Muscle layer of duodenum (tissue), 2 donors: ENCODE results near the gene COL24A1.
"Not testable (repeated sequence)": the region's sequence is repeated elsewhere in the genome, so short reads cannot be mapped to it uniquely, and the experiment has no call there.

Experiments used
- H3K27ac ChIP-seq: one replicate; pipeline ENCODE4 v1.7.0; 2013; ENCODE audit warnings: mild to moderate bottlenecking, low read length
- H3K27me3 ChIP-seq: one replicate; pipeline ENCODE4 v1.7.0; 2013; ENCODE audit warnings: low read depth, mild to moderate bottlenecking, control low read depth, low read length
- H3K36me3 ChIP-seq, 2 donors: one replicate each; pipeline ENCODE4 v1.7.0; 2013; ENCODE audit warnings: low read length in 2 of 2, control low read depth in 1 of 2, mild to moderate bottlenecking in 1 of 2; ENCODE audit not compliant: insufficient read depth in 2 of 2, control insufficient read depth in 1 of 2
- H3K4me1 ChIP-seq, 2 donors: one replicate each; pipeline ENCODE4 v1.7.0; 2013; ENCODE audit warnings: low read length in 2 of 2, mild to moderate bottlenecking in 2 of 2, control low read depth in 1 of 2, moderate library complexity in 1 of 2; ENCODE audit not compliant: insufficient read depth in 2 of 2, control insufficient read depth in 1 of 2
- H3K4me3 ChIP-seq, 2 donors: one replicate each; pipeline ENCODE4 v1.7.0; 2013; ENCODE audit warnings: low read length in 2 of 2, low read depth in 1 of 2, mild to moderate bottlenecking in 1 of 2
- H3K9me3 ChIP-seq, 2 donors: one replicate each; pipeline ENCODE4 v1.7.0; 2013; ENCODE audit warnings: low read length in 2 of 2, control low read depth in 1 of 2, mild to moderate bottlenecking in 1 of 2; ENCODE audit not compliant: control insufficient read depth in 1 of 2
- donor health status: healthy.

The COL24A1 gene

DNA sequence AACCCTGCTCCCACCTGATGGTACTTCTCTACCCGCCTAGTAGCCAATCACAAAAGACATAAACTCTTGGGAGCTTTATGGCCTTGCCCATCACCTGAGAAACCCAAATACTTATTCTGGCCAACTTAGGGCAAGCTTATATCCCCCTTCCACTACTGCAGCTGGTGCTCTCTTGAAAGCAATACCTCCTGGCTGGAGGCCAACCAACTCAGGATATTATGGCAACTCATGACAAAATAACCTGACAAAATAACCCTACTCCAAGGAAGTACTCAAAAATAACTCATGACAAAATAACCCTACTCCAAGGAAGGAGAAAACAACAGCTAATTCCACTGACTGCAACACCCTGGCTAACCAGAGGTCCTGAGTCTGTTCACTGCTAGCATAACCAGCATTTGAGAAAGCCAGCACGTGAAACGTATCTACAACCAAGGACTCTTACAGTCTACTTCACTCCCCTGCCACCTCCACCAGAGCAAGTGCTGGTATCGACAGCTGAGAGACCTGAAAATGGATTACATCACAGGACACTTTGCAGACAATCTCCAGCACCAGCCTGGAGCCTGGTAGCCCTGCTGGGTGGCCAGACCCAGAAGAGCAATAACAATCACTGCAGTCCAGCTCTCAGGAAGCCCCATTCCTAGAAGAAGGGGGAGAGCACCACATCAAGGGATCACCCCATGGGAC is 179.9 kb downstream of the COL24A1 start:
- no peaks in the 10 kb centered on the region for H3K36me3 ChIP-seq
- H3K27me3 ChIP-seq = no peaks in the 10 kb centered on the region
- H3K4me3 ChIP-seq = no peak overlapping the region
- H3K27ac ChIP-seq = no peak overlapping the region
- H3K4me1 ChIP-seq = no peaks in the 10 kb centered on the region
- H3K9me3 ChIP-seq = no peaks in the 10 kb centered on the region

GRCh38 chr1:85975912-85976371 is 180.6 kb downstream of the COL24A1 start:
- Histone ChIP-seq H3K36me3 (no peaks in the 10 kb centered on the region), H3K27me3 (no peaks in the 10 kb centered on the region), H3K27ac (no peak overlapping the region), H3K9me3 (no peaks in the 10 kb centered on the region), H3K4me1 (no peaks in the 10 kb centered on the region), H3K4me3 (no peak overlapping the region)

- Histone ChIP-seq H3K27me3 (no peaks in the 10 kb centered on the region), H3K4me3 (no peak overlapping the region), H3K4me1 (no peaks in the 10 kb centered on the region), H3K36me3 (no peaks in the 10 kb centered on the region), H3K9me3 (no peaks in the 10 kb centered on the region), H3K27ac (no peak overlapping the region)
Observed at GRCh38 chr1:85962457-85962856, 194.1 kb downstream of the COL24A1 start.

DNA sequence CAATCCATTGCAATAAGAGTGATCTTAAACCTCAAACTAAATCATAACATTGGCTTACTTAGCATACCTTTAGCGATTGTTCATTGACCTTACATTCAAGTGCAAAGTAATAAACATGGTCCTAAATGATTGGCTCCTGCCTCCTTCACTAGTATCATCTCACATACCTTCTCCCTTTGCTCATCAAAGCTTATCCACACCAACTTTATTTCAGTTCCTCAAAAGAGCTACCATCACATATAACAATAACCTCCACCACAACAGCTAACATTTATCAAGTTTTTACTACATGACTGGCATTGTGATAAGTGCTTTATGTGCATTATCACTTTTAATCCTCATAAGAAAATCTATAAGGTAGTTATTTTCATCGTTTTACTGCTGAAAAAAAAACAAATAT is 198.8 kb downstream of the COL24A1 start:
- Histone ChIP-seq H3K9me3 (no peaks in the 10 kb centered on the region), H3K27me3 (no peaks in the 10 kb centered on the region)

GRCh38 chr1:85955218-85955617 is 201.4 kb downstream of the COL24A1 start:
- H3K4me3 ChIP-seq, H3K36me3 ChIP-seq, H3K27ac ChIP-seq, H3K27me3 ChIP-seq, H3K9me3 ChIP-seq, H3K4me1 ChIP-seq: not testable (repeated sequence)

More for the DNA sequence above, 198.8 kb downstream of the COL24A1 start:
- Histone ChIP-seq H3K4me1 (no peaks in the 10 kb centered on the region), H3K36me3 (no peaks in the 10 kb centered on the region), H3K27ac (no peak overlapping the region), H3K4me3 (no peak overlapping the region)

DNA sequence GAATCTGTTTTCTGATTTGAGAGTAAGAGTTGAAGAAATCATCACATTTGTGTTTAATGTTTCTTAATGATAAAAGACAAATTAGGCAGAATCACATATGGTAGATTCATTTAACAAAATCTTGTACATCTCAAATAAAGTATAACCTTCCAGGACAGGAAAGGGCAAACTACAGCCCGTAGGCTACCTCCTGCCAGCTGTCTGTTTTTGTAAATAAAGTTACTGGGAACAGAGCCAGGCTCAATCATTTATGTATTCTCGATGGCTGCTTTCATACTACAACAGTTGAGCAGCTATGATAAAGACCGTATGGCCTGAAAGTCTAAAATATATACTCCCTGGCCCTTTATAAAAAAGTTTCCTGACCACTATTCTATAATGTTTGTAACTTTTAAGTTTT is 204.1 kb downstream of the COL24A1 start:
- Histone ChIP-seq H3K36me3 (no peaks in the 10 kb centered on the region), H3K27me3 (no peaks in the 10 kb centered on the region), H3K4me1 (no peaks in the 10 kb centered on the region), H3K27ac (no peak overlapping the region), H3K4me3 (no peak overlapping the region), H3K9me3 (no peaks in the 10 kb centered on the region)

DNA sequence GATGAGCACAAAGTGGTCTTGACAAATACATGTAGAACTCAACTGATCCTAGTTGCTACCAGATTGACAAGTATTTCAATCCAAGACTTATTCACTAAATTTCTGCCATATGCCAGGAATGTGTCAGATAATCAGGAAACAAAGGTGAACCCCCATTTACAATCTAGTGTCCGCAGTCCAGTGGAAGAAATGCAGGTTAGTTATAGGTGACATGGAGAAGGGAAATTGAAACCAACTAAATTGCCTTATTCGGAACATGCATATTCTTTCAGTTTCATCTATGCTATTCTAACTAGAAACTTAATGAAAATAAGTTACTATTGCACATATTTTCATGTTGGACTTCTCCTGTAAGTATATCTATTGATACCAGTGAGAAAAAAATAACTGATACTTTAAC is 209.4 kb downstream of the COL24A1 start:
- H3K27ac ChIP-seq = no peak overlapping the region
- H3K4me1 ChIP-seq = no peaks in the 10 kb centered on the region
- no peaks in the 10 kb centered on the region for H3K27me3 ChIP-seq
- H3K36me3 ChIP-seq = no peaks in the 10 kb centered on the region
- H3K9me3 ChIP-seq = no peaks in the 10 kb centered on the region
- no peak overlapping the region for H3K4me3 ChIP-seq

- no peaks in the 10 kb centered on the region for H3K36me3 ChIP-seq
- no peak overlapping the region for H3K4me3 ChIP-seq
- H3K27me3 ChIP-seq = no peaks in the 10 kb centered on the region
- no peaks in the 10 kb centered on the region for H3K4me1 ChIP-seq
- no peak overlapping the region for H3K27ac ChIP-seq
- no peaks in the 10 kb centered on the region for H3K9me3 ChIP-seq
Observed at GRCh38 chr1:85943945-85944344, 212.6 kb downstream of the COL24A1 start.

DNA sequence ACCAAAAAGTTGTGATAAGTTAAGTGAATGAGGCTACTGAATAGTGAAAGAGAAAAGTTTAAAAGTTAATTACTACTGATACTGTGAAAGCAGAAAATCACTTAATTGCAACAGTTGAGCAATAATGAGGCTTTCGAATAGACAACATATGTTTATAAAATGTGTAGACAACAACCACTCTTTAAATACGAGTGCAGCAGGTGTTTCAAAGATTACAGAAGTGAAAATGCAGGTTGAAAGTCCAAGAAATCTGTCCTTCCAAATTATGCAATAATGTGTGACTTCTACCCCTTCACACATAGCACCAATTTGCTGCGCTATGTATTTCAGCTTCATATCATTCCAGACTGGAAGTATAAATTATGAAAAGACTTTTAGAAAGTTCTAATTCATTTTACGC is 213.0 kb downstream of the COL24A1 start:
- Histone ChIP-seq H3K4me3 (no peak overlapping the region), H3K9me3 (no peaks in the 10 kb centered on the region), H3K4me1 (no peaks in the 10 kb centered on the region), H3K36me3 (no peaks in the 10 kb centered on the region), H3K27me3 (no peaks in the 10 kb centered on the region), H3K27ac (no peak overlapping the region)

GRCh38 chr1:85940656-85941306 is 215.8 kb downstream of the COL24A1 start:
- no peaks in the 10 kb centered on the region for H3K36me3 ChIP-seq
- no peak overlapping the region for H3K4me3 ChIP-seq
- H3K4me1 ChIP-seq = no peaks in the 10 kb centered on the region
- H3K27me3 ChIP-seq = no peaks in the 10 kb centered on the region
- H3K27ac ChIP-seq = no peak overlapping the region
- H3K9me3 ChIP-seq = no peaks in the 10 kb centered on the region

GRCh38 chr1:85938829-85939228 is 217.7 kb downstream of the COL24A1 start:
- no peaks in the 10 kb centered on the region for H3K36me3 ChIP-seq
- no peaks in the 10 kb centered on the region for H3K9me3 ChIP-seq
- no peaks in the 10 kb centered on the region for H3K4me1 ChIP-seq
- H3K27ac ChIP-seq = no peak overlapping the region
- no peaks in the 10 kb centered on the region for H3K27me3 ChIP-seq
- H3K4me3 ChIP-seq = no peak overlapping the region

- no peaks in the 10 kb centered on the region for H3K9me3 ChIP-seq
- no peaks in the 10 kb centered on the region for H3K27me3 ChIP-seq
- no peaks in the 10 kb centered on the region for H3K36me3 ChIP-seq
- no peak overlapping the region for H3K27ac ChIP-seq
- no peak overlapping the region for H3K4me3 ChIP-seq
- no peaks in the 10 kb centered on the region for H3K4me1 ChIP-seq
Observed at GRCh38 chr1:85936470-85936869, 220.1 kb downstream of the COL24A1 start.
